ENCODE results near the gene PRR11.

DNA sequence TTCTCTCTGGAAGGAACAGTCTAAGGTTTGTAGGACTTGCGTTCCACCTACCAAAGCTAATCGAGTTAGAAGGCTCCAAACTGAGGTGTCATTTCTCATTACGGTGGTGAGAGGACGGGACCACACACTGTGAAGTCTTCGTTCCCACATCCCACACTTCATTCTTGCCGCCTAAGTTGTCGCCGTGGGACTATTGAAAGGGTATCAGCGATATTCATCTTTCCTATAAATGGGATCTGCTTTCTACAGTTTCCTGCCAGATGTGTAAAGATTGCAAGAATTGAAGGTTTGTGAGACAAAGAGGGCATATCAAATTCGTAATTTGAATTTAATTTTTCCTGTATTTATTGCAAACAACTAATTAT lies 48.3 kb upstream of the PRR11 start:
- TF ChIP-seq POLR2A (IDR thresholded peaks at IDR 0.05), result no peak
- TF ChIP-seq, protein P1, sequence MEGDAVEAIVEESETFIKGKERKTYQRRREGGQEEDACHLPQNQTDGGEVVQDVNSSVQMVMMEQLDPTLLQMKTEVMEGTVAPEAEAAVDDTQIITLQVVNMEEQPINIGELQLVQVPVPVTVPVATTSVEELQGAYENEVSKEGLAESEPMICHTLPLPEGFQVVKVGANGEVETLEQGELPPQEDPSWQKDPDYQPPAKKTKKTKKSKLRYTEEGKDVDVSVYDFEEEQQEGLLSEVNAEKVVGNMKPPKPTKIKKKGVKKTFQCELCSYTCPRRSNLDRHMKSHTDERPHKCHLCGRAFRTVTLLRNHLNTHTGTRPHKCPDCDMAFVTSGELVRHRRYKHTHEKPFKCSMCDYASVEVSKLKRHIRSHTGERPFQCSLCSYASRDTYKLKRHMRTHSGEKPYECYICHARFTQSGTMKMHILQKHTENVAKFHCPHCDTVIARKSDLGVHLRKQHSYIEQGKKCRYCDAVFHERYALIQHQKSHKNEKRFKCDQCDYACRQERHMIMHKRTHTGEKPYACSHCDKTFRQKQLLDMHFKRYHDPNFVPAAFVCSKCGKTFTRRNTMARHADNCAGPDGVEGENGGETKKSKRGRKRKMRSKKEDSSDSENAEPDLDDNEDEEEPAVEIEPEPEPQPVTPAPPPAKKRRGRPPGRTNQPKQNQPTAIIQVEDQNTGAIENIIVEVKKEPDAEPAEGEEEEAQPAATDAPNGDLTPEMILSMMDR (IDR thresholded peaks at IDR 0.05), result no peak

Measured in Peyer's patch (tissue), 4 donors.